ENCODE data around the gene BCCIP.

DNA sequence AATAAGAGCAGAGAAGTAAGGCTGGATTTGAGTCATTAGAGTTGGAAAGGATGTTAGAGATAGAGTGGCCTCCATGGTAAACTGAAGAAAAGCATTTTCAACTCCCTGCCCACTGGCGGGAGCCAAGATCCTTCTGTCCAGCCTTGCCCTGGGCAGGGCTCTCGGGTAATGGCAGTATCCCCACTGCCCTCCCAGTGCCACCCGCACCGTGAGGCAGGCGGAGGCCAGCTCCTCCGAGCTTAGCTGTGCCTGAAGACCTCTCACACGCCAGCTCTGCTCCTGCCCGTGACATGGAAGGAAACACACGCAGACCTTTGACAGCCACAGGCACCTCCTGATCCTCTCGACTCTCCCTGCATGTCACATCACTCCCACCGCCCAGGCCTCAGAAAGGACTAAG is 22.3 kb downstream of the BCCIP start:
- TF ChIP-seq POLR2A (IDR thresholded peaks at IDR 0.05) (no peak), POLR2AphosphoS5 (IDR thresholded peaks at IDR 0.05; ENCODE audit: insufficient read depth in 1 of 2, low read depth in 1 of 2) (no peak)
- TF ChIP-seq, protein P1, sequence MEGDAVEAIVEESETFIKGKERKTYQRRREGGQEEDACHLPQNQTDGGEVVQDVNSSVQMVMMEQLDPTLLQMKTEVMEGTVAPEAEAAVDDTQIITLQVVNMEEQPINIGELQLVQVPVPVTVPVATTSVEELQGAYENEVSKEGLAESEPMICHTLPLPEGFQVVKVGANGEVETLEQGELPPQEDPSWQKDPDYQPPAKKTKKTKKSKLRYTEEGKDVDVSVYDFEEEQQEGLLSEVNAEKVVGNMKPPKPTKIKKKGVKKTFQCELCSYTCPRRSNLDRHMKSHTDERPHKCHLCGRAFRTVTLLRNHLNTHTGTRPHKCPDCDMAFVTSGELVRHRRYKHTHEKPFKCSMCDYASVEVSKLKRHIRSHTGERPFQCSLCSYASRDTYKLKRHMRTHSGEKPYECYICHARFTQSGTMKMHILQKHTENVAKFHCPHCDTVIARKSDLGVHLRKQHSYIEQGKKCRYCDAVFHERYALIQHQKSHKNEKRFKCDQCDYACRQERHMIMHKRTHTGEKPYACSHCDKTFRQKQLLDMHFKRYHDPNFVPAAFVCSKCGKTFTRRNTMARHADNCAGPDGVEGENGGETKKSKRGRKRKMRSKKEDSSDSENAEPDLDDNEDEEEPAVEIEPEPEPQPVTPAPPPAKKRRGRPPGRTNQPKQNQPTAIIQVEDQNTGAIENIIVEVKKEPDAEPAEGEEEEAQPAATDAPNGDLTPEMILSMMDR (IDR thresholded peaks at IDR 0.05): no peak
